IgD-negative memory B cell (primary cell): ENCODE results near the gene GOLGA8H. TPM values are rescaled to one million over a fixed set of nuclear protein-coding genes. Genes with fewer than 3 reads are reported as not detected.

Source experiments
- polyA plus RNA-seq: library from polyadenylated mRNA; unstranded; fragments of 300-500 nt; fragmentation: Illumina TruSeq; gene quantifications from one replicate; pipeline ENCODE4 v1.2.3, GENCODE V29; 2021

Gene GOLGA8H
- polyA plus RNA-seq, 1 donor from 2014 or later = not detected

Other genes with a start within 250 kb of the GOLGA8H start
- not detected for gene CHRFAM7A, start 210.5 kb upstream of the GOLGA8H start, polyA plus RNA-seq
- gene GOLGA8R, start 189.8 kb upstream of the GOLGA8H start, polyA plus RNA-seq = 0.06 TPM
- gene GOLGA8Q, start 52.0 kb upstream of the GOLGA8H start, polyA plus RNA-seq = 0.23 TPM